GM18508 (cell line): ENCODE results near the gene GNAI2.
"Not testable (repeated sequence)": the region's sequence is repeated elsewhere in the genome, so short reads cannot be mapped to it uniquely, and the experiment has no call there.

Source experiments
- ATAC-seq: cut with Tn5 transposase; IDR thresholded peaks from one replicate; pipeline ENCODE4 v1.9.1; 2021; ENCODE audit warnings: moderate number of reproducible peaks; ENCODE audit not compliant: insufficient read depth, unreplicated experiment

The GNAI2 gene

GRCh38 chr3:50261505-50261904 lies 25.5 kb downstream of the GNAI2 start:
- ATAC-seq = no peak

DNA sequence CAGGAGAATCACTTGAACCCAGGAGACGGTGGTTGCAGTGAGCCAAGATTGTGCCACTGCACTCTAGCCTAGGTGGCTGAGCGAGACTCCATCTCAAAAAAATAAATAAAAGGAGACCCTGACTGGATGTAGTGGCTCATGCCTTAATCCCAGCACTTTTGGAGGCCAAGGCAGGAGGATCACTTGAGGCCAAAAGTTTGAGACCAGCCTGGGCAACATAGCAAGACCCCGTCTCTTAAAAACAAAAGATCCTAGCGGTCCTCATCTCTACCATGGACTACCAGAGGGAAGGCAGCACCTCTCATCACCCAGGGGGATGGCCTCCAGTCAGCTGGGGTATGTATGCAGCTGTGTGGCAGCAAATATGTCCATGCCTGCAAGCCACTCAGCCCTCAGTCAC lies 26.2 kb downstream of the GNAI2 start:
- not testable (repeated sequence) for ATAC-seq

- ATAC-seq = no peak
Measured at GRCh38 chr3:50262778-50263177, 26.8 kb downstream of the GNAI2 start.

DNA sequence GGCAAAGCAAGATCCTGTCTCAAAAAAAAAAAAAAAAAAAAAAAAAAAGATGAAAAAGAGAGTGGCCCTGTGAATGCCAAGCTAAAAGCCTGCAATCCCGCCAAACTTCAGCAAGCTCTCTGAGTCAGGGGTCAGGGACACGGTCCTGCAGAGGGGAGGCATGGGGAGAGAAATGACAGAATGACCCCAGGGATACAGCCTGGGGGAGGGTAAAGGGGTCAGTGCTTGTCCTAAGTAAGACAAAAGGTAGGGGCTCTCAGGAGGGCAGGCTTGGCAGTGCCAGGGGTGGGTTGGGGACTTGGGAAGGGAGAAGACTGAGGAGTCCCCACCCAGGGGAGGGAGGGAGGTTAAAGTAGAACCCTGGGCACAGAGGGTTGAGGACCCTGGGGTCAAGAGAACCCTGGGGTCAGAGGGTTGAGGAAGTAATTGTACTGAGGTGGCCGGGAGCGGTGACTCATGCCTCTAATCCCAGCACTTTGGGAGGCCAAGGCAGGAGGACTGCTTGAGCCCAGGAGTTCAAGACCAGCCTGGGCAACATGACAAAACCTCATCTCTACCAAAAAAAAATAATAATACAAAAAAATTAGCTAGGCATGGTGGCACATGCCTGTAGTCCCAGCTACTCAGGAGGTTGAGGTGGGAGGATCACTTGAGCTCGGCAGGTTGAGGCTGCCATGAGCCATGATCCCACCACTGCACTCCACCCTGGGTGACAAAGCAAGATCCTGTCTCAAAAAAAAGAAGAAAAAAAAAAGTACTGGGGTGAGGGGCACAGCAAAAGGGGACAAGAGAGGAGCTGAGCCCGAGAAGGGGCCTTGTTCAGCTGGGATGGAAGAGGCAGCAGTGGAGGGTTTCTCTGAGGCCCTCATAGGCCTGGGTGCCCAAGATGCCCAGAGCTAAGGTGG lies 27.7 kb downstream of the GNAI2 start:
- ATAC-seq = no peak

- ATAC-seq = no peak
Measured at GRCh38 chr3:50264383-50264963, 28.5 kb downstream of the GNAI2 start.

GRCh38 chr3:50264964-50265485 lies 29.0 kb downstream of the GNAI2 start:
- ATAC-seq = no peak

GRCh38 chr3:50265571-50265970 lies 29.6 kb downstream of the GNAI2 start:
- no peak for ATAC-seq

DNA sequence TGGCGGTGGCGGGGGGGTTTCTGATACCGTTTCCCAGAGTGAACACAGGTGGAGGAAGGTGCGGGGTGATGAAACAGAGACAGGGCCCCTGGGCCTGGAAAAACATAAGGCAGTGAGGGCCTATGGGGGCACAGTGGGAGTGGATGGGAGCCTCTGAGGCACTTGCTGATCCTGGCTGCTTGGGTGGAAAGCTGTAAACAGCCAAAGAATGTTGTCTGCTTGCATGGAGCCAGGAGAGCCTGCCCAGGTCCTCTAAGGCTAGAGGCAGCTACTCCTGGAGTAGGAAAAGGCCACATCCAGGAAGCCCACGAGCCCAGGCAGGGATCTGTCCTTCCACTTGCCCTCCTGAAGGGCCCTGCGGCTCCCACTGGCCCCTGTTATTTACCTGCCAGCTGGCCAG lies 30.0 kb downstream of the GNAI2 start:
- no peak for ATAC-seq

DNA sequence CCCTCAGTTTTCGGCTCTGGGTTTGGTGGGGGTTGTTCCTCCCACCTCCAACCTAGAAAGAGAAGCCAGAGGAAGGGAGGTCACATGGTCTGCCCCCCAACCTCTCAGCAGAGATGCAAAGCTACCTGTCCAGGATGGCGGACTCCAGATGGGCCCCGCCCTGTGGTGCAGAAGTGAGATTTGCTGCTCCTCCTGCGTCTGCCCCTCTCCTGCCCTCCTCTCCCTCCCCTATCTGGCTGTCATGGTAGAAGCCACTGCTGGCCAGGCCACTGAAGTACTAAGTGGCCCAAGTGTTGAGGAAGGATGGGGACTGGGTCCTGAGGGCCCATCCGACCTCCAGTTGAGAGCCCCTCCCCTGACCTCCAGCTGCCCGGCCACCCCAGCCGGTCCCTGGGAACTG lies 30.8 kb downstream of the GNAI2 start:
- no peak for ATAC-seq

- ATAC-seq = no peak
Measured at GRCh38 chr3:50267280-50267913, 31.4 kb downstream of the GNAI2 start.

DNA sequence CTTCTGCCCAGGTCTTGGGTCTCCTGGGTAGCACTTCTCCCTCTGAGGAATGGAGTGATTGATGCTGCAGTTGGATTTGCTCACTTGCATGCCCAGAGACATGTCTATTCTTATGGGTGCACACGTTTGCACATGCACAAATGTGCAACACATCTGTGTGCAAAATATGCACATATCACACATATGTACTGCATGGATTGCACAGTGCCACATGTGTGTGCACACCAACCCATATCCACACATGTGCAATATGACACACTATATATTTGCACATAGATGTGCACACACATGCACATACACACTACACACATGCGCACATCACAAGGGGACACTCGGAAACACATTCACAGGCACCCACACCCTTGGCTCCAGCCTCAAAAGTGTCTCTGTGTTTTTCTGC lies 32.3 kb downstream of the GNAI2 start:
- no peak for ATAC-seq

DNA sequence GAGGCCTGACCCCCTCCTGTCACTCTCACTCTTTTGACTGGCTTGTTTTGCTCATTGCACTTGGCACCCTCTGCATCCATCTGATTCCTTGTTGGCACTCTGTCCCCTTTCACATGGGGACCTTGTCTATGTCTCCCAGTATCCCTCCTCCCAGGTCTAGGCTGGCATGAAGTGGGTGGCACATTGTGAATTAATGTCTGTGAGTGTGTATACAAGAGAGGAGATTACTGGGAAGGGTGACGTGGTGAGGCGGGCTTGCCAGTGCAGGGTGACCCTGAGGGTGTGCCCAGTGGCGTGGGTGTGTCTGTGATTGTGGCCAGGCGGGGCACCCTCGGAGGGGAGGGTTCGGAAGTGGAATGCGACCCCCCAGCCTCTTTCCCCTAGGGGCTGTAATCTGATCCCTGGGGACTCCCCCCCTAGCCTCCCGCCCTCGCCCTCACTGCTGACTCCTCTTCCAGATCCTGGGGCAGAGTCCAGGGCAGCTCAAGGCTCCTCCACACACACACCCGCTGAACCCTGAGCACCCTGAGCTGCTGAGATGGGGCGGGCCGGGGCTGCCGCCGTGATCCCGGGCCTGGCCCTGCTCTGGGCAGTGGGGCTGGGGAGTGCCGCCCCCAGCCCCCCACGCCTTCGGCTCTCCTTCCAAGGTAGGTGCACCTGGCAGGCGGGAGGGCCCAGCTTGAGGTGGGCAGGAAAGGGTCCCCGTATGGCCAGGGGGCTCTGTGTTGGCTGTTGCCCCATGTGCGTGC lies 32.9 kb downstream of the GNAI2 start, which contains the start of gene SEMA3B:
TSS of gene SEMA3B (plus strand) at position 445 of the 749 bp plus-strand sequence. CDS start at position 539, 94 bp downstream.
- ATAC-seq = no peak

- ATAC-seq = no peak
Measured at GRCh38 chr3:50269460-50269859, 33.5 kb downstream of the GNAI2 start.

- ATAC-seq = no peak
Measured at GRCh38 chr3:50269977-50270413, 34.0 kb downstream of the GNAI2 start.

DNA sequence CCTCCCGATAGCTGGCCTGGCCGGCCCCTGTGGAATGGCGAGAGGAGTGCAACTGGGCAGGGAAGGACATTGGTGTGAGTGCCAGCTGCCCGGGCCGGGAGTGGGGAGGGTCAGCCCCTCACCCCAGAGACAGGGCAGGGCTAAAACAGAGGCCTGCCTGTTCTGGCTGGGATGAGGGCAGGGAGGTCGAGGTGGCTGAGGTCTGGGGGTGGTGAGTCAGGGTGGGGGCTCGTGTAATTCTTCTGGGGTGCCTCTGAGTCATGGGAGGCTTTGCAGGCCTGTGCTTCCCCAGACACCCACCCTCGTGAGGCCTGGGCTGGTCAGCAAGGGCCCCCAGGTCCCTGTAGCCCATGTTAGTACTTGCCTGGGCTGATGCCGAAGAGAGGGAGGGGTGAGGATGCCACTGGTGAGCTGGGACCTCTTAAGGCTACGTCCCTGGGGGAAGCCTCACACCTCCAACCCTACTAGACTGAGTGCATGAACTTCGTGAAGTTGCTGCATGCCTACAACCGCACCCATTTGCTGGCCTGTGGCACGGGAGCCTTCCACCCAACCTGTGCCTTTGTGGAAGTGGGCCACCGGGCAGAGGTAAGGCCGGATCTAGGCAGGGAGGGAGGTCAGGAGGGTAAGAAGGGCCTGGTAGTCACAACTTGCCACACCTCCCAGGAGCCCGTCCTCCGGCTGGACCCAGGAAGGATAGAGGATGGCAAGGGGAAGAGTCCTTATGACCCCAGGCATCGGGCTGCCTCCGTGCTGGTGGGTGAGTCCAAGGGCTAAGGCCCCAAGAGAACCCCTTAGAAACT lies 34.6 kb downstream of the GNAI2 start:
- ATAC-seq = no peak

GRCh38 chr3:50271314-50271936 lies 35.4 kb downstream of the GNAI2 start:
- ATAC-seq = no peak

DNA sequence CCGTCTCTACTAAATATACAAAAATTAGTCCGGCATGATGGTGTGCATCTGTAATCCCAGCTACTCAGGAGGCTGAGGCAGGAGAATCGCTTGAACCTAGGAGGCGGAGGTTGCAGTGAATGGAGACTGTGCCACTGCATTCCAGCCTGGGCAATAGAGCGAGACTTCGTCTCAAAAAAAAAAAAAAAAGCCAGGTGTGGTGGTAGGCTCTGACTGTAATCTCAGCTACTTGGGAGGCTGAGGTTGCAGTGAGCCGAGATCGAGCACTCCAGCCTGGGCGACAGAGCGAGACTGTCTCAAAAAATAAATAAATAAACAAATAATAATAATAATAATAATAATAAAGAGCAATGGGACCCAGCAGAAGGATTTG lies 36.5 kb downstream of the GNAI2 start:
- not testable (repeated sequence) for ATAC-seq

DNA sequence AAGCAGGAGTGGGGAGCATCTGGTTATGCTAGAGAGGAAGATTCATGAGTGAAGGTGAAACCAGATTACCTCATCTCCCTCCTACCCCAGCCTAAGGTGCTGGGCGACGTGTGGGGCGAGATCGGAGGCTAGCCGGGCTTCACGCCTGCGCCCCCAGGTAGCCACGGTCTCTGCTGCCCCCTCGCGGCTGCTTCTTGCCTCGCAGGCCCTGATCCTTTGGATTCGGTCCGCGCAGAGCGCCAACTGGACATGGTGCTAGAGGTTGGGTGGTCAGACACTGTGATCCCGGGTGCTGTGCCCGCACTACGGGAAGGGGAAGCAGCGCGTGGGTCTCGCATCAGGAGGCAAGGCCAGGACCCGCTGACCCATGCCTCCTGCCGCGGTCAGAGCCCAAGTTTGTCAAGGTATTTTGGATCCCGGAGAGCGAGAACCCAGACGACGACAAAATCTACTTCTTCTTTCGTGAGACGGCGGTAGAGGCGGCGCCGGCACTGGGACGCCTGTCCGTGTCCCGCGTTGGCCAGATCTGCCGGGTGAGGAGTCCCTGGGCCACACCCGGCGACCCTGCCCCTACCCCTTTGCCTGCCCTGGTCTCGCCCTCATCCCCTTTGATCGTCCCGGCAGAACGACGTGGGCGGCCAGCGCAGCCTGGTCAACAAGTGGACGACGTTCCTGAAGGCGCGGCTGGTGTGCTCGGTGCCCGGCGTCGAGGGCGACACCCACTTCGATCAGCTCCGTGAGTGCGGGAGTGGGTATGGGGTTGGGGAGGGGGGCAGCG lies 37.1 kb downstream of the GNAI2 start:
- peak; percentile 70 for ATAC-seq
